Liver (tissue), 9 donors: Measurements from ENCODE around the gene SDC1. TPM values are rescaled to one million over a fixed set of nuclear protein-coding genes. Genes with fewer than 3 reads are reported as not detected.

Experiments
- DNase-seq: peaks from one replicate; pipeline ENCODE4 v3.0.0-alpha.2; 2017; ENCODE audit warnings: low spot score
- H3K27ac ChIP-seq, 2 donors: one replicate each; pipeline ENCODE4 v1.7.0; 2013; ENCODE audit warnings: inconsistent platforms in 2 of 2, low read length in 2 of 2, control low read depth in 1 of 2, low read depth in 1 of 2, mild to moderate bottlenecking in 1 of 2
- H3K27me3 ChIP-seq, 4 donors: one replicate each; pipeline versions ENCODE4 v1.6.1 to v1.7.0; 2013; ENCODE audit warnings: low read length in 3 of 4, inconsistent platforms in 1 of 4, mild to moderate bottlenecking in 1 of 4, moderate library complexity in 1 of 4; ENCODE audit not compliant: control insufficient read depth in 4 of 4, insufficient read depth in 4 of 4
- H3K36me3 ChIP-seq, 4 donors: one replicate each; pipeline versions ENCODE4 v1.6.1 to v1.7.0; 2013; ENCODE audit warnings: low read length in 3 of 4, mild to moderate bottlenecking in 3 of 4, low read depth in 1 of 4, moderate library complexity in 1 of 4; ENCODE audit not compliant: control insufficient read depth in 4 of 4, insufficient read depth in 3 of 4
- H3K4me1 ChIP-seq, 4 donors: one replicate each; pipeline versions ENCODE4 v1.6.1 to v1.7.0; 2013; ENCODE audit warnings: low read length in 3 of 4, mild to moderate bottlenecking in 3 of 4, moderate library complexity in 1 of 4; ENCODE audit not compliant: control insufficient read depth in 4 of 4, insufficient read depth in 4 of 4
- H3K4me3 ChIP-seq, 3 donors: one replicate each; pipeline versions ENCODE4 v1.6.1 to v1.7.0; 2013; ENCODE audit warnings: low read length in 3 of 3, control low read depth in 1 of 3, low read depth in 1 of 3, mild to moderate bottlenecking in 1 of 3
- H3K9ac ChIP-seq, 2 donors: one replicate each; pipeline ENCODE4 v1.7.0; 2013; ENCODE audit warnings: low read length in 2 of 2, mild to moderate bottlenecking in 2 of 2, moderate library complexity in 2 of 2, control low read depth in 1 of 2, low read depth in 1 of 2
- H3K9me3 ChIP-seq, 4 donors: one replicate each; pipeline versions ENCODE4 v1.6.1 to v1.7.0; 2013; ENCODE audit warnings: low read length in 3 of 4; ENCODE audit not compliant: control insufficient read depth in 4 of 4
- EGR1 ChIP-seq, 2 donors: IDR thresholded peaks; 2 replicates each; pipeline ENCODE4 v1.6.1; 2016 to 2018; ENCODE audit warnings: antibody characterized with exemption in 2 of 2, low read depth in 2 of 2
- GABPA ChIP-seq, 2 donors: IDR thresholded peaks in 1 of 2; conservative IDR thresholded peaks in 1 of 2; 2 replicates each; pipeline ENCODE4 v1.6.1; 2016; ENCODE audit warnings: antibody characterized with exemption in 2 of 2, mild to moderate bottlenecking in 1 of 2, moderate library complexity in 1 of 2
- HNF4A ChIP-seq, 2 donors: conservative IDR thresholded peaks; 2 replicates each; pipeline ENCODE4 v1.6.1; 2016; ENCODE audit warnings: antibody characterized with exemption in 2 of 2, mild to moderate bottlenecking in 2 of 2
- HNF4G ChIP-seq: IDR thresholded peaks from 2 replicates; pipeline ENCODE4 v1.6.1; 2016; ENCODE audit warnings: antibody characterized with exemption
- JUND ChIP-seq, 2 donors: IDR thresholded peaks; 2 replicates each; pipeline ENCODE4 v1.6.1; 2016; ENCODE audit warnings: antibody characterized with exemption in 2 of 2
- NR2F2 ChIP-seq: IDR thresholded peaks from 2 replicates; pipeline ENCODE4 v1.6.1; 2016; ENCODE audit warnings: antibody characterized with exemption
- RAD21 ChIP-seq, 2 donors: IDR thresholded peaks; 2 replicates each; pipeline ENCODE4 v1.6.1; 2016; ENCODE audit warnings: antibody characterized with exemption in 2 of 2, mild to moderate bottlenecking in 2 of 2
- RXRA ChIP-seq, 2 donors: IDR thresholded peaks; 2 replicates each; pipeline ENCODE4 v1.6.1; 2017 to 2018; ENCODE audit warnings: antibody characterized with exemption in 2 of 2, mild to moderate bottlenecking in 1 of 2
- SP1 ChIP-seq: IDR thresholded peaks from 2 replicates; pipeline ENCODE4 v1.6.1; 2018; ENCODE audit warnings: antibody characterized with exemption, mild to moderate bottlenecking
- YY1 ChIP-seq: IDR thresholded peaks from 2 replicates; pipeline ENCODE4 v1.6.1; 2016; ENCODE audit warnings: antibody characterized with exemption, mild to moderate bottlenecking
- WGBS: extraction: QIAGEN DNeasy Blood & Tissue Kit; methylation state at CpG from one replicate; pipeline ENCODE4 v1.1.7; 2013; 5-methylcytosine and 5-hydroxymethylcytosine counted together
- polyA plus RNA-seq, 2 donors: library from polyadenylated mRNA; stranded (reverse) in 1 of 2; unstranded in 1 of 2; fragments of 200-250 nt in 1 of 2; fragments of >200 nt in 1 of 2; fragmentation: Nextera tagmentation in 1 of 2; extraction: Ambion mirVana in 1 of 2; gene quantifications; one replicate each; pipeline versions ENCODE4 v1.2.1 to v1.2.3, GENCODE V29; 2013 to 2015
- total RNA-seq, 2 donors: library from RNA; depleted of rRNA; stranded (reverse); fragments of >200 nt; gene quantifications; one replicate each; pipeline ENCODE4 v1.2.3, GENCODE V29; 2014
- TF ChIP-seq, protein P1 (sequence below): IDR thresholded peaks from 2 replicates; pipeline ENCODE4 v1.6.1; 2016; ENCODE audit warnings: antibody characterized with exemption, mild to moderate bottlenecking
- TF ChIP-seq, protein P2 (sequence below): IDR thresholded peaks from 2 replicates; pipeline ENCODE4 v1.6.1; 2016; ENCODE audit warnings: antibody characterized with exemption
- donor health status: healthy.
- donor health status: healthy.
- donor health status: healthy.
- donor health status: healthy.
- donor health status: healthy.

Gene SDC1
- total and polyA plus RNA-seq, 4 donors: 99.6 to 363 (median 196) TPM

DNA sequence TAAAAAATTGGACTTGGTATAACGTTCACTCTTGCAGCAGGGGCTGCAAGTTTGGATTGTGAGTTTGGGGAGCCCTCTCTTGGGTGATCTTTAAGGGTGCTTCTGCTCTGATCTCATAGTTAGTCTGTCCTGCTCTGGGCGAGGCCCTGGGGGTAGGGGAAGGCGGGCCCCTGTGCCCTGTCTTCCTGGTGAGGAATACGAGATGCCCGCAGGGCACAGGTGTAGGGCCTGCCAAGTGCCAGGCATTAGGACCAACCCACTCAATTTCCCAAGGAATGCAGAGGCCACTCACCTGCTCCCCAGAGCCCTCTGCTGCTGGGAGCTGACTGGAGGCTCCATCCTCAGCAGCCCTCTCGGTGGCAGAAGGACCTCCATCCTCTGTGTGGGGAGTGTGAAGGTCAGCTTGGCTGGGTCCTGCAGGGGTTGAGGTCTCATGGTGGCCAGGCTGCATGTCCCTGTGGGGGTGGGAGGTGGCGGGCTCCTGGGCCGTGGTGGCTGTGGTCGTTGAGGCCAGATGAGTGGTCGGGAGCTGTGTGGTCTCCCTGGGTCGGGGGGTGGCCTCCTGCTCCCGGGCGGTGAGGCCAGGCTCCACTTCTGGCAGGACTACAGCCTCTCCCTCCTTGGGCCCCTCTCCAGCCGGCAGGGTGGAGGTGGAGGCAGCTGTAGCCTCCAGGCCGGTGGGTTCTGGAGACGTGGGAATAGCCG lies 21.3 kb downstream of the SDC1 start:
- DNase-seq: no peak
- TF ChIP-seq HNF4G (peak; percentile 3), HNF4A (conservative IDR thresholded peaks at IDR 0.05) (no peak)
- TF ChIP-seq, protein P1, sequence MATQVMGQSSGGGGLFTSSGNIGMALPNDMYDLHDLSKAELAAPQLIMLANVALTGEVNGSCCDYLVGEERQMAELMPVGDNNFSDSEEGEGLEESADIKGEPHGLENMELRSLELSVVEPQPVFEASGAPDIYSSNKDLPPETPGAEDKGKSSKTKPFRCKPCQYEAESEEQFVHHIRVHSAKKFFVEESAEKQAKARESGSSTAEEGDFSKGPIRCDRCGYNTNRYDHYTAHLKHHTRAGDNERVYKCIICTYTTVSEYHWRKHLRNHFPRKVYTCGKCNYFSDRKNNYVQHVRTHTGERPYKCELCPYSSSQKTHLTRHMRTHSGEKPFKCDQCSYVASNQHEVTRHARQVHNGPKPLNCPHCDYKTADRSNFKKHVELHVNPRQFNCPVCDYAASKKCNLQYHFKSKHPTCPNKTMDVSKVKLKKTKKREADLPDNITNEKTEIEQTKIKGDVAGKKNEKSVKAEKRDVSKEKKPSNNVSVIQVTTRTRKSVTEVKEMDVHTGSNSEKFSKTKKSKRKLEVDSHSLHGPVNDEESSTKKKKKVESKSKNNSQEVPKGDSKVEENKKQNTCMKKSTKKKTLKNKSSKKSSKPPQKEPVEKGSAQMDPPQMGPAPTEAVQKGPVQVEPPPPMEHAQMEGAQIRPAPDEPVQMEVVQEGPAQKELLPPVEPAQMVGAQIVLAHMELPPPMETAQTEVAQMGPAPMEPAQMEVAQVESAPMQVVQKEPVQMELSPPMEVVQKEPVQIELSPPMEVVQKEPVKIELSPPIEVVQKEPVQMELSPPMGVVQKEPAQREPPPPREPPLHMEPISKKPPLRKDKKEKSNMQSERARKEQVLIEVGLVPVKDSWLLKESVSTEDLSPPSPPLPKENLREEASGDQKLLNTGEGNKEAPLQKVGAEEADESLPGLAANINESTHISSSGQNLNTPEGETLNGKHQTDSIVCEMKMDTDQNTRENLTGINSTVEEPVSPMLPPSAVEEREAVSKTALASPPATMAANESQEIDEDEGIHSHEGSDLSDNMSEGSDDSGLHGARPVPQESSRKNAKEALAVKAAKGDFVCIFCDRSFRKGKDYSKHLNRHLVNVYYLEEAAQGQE: no peak

DNA sequence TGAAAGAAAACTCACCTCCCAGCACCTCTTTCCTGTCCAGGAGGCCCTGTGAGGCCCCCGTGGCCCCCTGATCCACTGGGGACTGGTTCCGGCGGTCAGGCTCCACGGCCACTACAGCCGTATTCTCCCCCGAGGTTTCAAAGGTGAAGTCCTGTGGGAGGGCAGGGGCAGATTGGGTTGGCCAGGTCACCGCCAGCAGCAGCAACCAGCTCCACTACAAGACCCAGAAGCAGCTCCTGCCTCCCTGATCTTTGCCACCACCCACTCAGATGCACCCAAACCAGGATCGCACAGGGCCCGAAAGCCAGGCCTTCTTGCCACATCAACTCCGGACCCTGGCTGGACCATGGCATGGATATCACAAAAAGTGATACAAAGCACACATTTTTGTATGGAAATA lies 21.9 kb downstream of the SDC1 start:
- H3K9ac ChIP-seq: peak overlapping the region in 1 of 2 donors; percentile 85
- peaks cover 25 to 99% (median 72%) of the 10 kb centered on the region in 4 donors for H3K4me1 ChIP-seq
- no peaks in the 10 kb centered on the region for H3K27me3 ChIP-seq
- TF ChIP-seq JUND (IDR thresholded peaks at IDR 0.05) (no peak), GABPA (IDR thresholded peaks at IDR 0.05 in 1 of 2, conservative IDR thresholded peaks at IDR 0.05 in 1 of 2) (no peak), EGR1 (IDR thresholded peaks at IDR 0.05; ENCODE audit: low read depth in 2 of 2) (peak; percentile 30 to 35), SP1 (peak; percentile 41), YY1 (peak; percentile 61), RXRA (IDR thresholded peaks at IDR 0.05) (peak; percentile 68 to 70), HNF4A (conservative IDR thresholded peaks at IDR 0.05) (peak; percentile 62 to 65), RAD21 (IDR thresholded peaks at IDR 0.05) (peak in 1 of 2 donors; percentile 39), NR2F2 (no peak), HNF4G (peak; percentile 24)
- TF ChIP-seq, protein P2, sequence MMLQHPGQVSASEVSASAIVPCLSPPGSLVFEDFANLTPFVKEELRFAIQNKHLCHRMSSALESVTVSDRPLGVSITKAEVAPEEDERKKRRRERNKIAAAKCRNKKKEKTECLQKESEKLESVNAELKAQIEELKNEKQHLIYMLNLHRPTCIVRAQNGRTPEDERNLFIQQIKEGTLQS: no peak
- TF ChIP-seq, protein P1: peak; percentile 44
- 46% methylated on average over 10 of the region's 10 CpGs for WGBS
- peak overlapping the region; percentile 72 to 94 for H3K27ac ChIP-seq
- no peak for DNase-seq
- H3K9me3 ChIP-seq: no peaks in the 10 kb centered on the region
- peaks cover 0 to 8% (median 2%) of the 10 kb centered on the region in 4 donors for H3K36me3 ChIP-seq
- peak overlapping the region in 2 of 3 donors; percentile 27 to 46 for H3K4me3 ChIP-seq

More for the DNA sequence above, 21.3 kb downstream of the SDC1 start:
- peak overlapping the region in 1 of 2 donors; percentile 41 for H3K9ac ChIP-seq
- H3K27ac ChIP-seq: peak overlapping the region; percentile 72 to 94
- H3K4me3 ChIP-seq: peak overlapping the region in 1 of 3 donors; percentile 27
- H3K9me3 ChIP-seq: no peaks in the 10 kb centered on the region
- no peaks in the 10 kb centered on the region for H3K27me3 ChIP-seq
- 62% methylated on average over 17 of the region's 17 CpGs for WGBS
- peaks cover 0 to 8% (median 2%) of the 10 kb centered on the region in 4 donors for H3K36me3 ChIP-seq
- H3K4me1 ChIP-seq: peaks cover 25 to 95% (median 71%) of the 10 kb centered on the region in 4 donors
